ENCODE measurements around the gene C2orf68. TPM values are rescaled to one million over a fixed set of nuclear protein-coding genes. Genes with fewer than 3 reads are reported as not detected.

Gene C2orf68
- total RNA-seq, 1 donor from 2014 or later = 50.4 TPM

DNA sequence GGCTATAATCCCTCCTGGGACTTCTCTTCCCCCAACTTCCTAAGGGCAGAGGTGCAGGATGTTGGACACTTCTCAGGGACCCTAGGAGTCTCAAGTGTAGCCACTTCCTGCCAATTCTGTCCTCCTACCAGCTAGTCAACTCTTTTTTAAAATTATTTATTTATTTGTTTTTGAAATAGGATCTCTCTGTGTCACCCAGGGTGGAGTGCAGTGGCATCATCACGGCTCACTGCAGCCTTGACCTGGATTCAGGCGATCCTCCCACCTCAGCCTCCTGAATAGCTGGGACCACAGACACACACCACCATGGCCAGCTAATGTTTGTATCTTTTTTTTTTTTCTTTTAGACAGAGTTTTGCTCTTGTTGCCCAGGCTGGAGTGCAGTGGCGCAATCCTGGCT, 44.6 kb upstream of the C2orf68 start:
- Mint-ChIP-seq H3K27ac (ENCODE audit: unreplicated experiment) (no peak overlapping the region), H3K36me3 (ENCODE audit: low read depth) (peaks cover 7% of the 10 kb centered on the region), H3K4me3 (no peak overlapping the region), H3K9me3 (no peaks in the 10 kb centered on the region), H3K4me1 (no peaks in the 10 kb centered on the region), H3K27me3 (ENCODE audit: low read depth) (no peaks in the 10 kb centered on the region)
- TF ChIP-seq, protein P1, sequence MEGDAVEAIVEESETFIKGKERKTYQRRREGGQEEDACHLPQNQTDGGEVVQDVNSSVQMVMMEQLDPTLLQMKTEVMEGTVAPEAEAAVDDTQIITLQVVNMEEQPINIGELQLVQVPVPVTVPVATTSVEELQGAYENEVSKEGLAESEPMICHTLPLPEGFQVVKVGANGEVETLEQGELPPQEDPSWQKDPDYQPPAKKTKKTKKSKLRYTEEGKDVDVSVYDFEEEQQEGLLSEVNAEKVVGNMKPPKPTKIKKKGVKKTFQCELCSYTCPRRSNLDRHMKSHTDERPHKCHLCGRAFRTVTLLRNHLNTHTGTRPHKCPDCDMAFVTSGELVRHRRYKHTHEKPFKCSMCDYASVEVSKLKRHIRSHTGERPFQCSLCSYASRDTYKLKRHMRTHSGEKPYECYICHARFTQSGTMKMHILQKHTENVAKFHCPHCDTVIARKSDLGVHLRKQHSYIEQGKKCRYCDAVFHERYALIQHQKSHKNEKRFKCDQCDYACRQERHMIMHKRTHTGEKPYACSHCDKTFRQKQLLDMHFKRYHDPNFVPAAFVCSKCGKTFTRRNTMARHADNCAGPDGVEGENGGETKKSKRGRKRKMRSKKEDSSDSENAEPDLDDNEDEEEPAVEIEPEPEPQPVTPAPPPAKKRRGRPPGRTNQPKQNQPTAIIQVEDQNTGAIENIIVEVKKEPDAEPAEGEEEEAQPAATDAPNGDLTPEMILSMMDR (conservative IDR thresholded peaks at IDR 0.05) = no peak
- DNase-seq (ENCODE audit: low read depth, low spot score) = no peak

DNA sequence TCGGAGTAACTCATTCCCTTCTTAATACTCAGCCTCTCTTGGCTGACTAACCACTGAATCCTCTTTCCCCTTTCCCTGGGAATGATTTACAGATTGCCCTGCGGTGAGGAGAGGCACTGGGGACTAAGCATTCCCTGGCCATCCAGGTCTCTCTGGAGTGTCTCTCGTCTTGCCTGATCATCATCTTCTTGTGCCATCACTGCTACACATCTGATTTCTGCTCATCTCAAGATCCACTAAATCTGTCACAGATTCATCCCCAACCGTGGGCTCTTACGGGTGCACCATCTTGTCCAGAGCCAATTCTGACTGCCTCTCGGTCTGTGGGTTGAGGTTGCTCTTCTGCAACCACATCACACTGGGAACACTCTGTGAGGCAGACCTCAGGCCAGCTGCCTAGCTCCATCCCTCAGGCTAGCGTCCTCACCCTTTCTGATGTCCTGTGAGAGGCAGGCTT, 44.1 kb upstream of the C2orf68 start:
- Mint-ChIP-seq H3K36me3 (ENCODE audit: low read depth) (peaks cover 7% of the 10 kb centered on the region), H3K4me3 (no peak overlapping the region), H3K9me3 (no peaks in the 10 kb centered on the region), H3K4me1 (no peaks in the 10 kb centered on the region), H3K27me3 (ENCODE audit: low read depth) (no peaks in the 10 kb centered on the region), H3K27ac (ENCODE audit: unreplicated experiment) (no peak overlapping the region)
- no peak for DNase-seq (ENCODE audit: low read depth, low spot score)
- TF ChIP-seq, protein P1 (conservative IDR thresholded peaks at IDR 0.05) = no peak

DNA sequence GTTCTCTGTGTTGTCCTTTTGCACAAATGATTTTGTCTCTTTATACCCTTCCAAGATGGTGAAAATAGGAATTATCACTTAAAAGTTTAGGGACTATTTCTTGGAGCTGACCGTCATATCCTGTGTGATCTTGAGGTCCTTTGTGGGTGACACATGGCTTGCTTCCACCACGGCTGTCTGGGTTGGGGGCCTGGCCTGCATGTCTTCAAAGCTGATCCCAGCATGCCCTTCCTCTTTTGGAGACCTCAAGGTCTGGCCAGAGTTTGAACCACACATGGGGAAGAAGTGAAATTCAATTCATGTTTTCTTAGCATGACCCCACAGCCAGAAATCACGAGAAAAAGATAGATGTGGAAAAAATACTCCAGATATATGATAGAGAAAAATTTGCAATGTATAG, 42.1 kb upstream of the C2orf68 start:
- Mint-ChIP-seq H3K4me1 (no peaks in the 10 kb centered on the region), H3K4me3 (no peak overlapping the region), H3K9me3 (no peaks in the 10 kb centered on the region), H3K27me3 (ENCODE audit: low read depth) (no peaks in the 10 kb centered on the region), H3K27ac (ENCODE audit: unreplicated experiment) (no peak overlapping the region), H3K36me3 (ENCODE audit: low read depth) (peaks cover 14% of the 10 kb centered on the region)
- DNase-seq (ENCODE audit: low read depth, low spot score) = no peak
- TF ChIP-seq, protein P1 (conservative IDR thresholded peaks at IDR 0.05) = no peak

DNA sequence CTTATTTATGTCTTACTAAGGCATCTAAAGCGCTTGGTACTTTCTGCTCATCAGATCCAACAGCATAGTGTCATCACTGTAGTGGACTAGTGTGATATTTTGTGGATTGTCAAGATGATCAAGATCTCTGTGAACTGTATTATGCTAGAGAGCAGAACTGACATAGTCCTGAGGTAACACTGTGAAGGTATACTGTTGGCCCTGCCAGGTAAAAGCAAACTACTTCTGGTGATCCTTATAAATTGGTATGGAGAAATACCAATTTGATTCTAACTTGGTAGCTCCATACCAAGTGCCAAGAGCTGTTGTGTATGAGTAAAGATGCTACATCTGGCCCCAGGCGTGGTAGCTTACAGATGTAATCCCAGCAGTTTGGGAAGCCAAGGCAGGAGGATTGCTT, 40.2 kb upstream of the C2orf68 start:
- Mint-ChIP-seq H3K27ac (ENCODE audit: unreplicated experiment) (no peak overlapping the region), H3K4me1 (no peaks in the 10 kb centered on the region), H3K27me3 (ENCODE audit: low read depth) (no peaks in the 10 kb centered on the region), H3K36me3 (ENCODE audit: low read depth) (peaks cover 19% of the 10 kb centered on the region), H3K4me3 (no peak overlapping the region), H3K9me3 (no peaks in the 10 kb centered on the region)
- TF ChIP-seq, protein P1 (conservative IDR thresholded peaks at IDR 0.05) = no peak
- no peak for DNase-seq (ENCODE audit: low read depth, low spot score)

DNA sequence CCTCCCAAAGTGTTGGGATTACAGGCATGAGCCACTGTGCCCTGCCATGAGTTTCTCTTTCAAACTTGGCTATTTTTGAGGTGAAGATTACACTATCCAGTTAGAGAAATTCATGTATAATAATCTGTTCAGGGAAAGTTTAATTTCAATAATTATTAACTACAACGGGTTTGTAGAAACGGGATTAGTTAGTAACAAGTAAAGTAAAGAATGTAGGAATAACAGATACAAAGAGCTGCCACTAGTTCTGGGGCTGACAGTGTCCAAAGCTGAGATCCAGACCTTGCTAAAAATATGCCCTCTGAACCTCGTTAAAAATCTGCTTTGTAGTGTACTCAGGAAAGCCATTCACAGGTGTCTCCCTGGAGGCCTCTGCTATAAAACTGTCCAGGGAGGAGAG, 39.2 kb upstream of the C2orf68 start:
- no peaks in the 10 kb centered on the region for H3K27me3 Mint-ChIP-seq (ENCODE audit: low read depth)
- H3K27ac Mint-ChIP-seq (ENCODE audit: unreplicated experiment) = no peak overlapping the region
- TF ChIP-seq, protein P1 (conservative IDR thresholded peaks at IDR 0.05) = no peak
- no peaks in the 10 kb centered on the region for H3K4me1 Mint-ChIP-seq
- H3K4me3 Mint-ChIP-seq = no peak overlapping the region
- no peak for DNase-seq (ENCODE audit: low read depth, low spot score)
- H3K9me3 Mint-ChIP-seq = no peaks in the 10 kb centered on the region
- H3K36me3 Mint-ChIP-seq (ENCODE audit: low read depth) = peaks cover 17% of the 10 kb centered on the region

DNA sequence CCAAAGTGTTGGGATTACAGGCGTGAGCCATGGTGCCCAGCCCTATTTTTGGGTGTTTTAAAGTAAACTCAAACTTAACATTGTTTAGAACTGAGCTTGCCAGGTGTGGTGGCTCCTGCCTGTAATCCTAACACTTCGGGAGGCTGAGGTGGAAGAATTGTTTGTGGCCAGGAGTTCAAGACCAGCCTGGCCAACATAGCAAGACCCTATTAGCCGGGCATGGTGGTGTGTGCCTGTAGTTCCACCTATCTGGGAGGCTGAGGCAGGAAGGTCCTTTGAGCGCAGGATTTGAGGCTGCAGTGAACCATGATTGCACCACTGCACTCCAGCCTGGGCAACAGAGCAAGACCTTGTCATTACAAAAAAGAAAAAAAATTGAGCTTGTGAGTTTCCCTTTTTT, 38.6 kb upstream of the C2orf68 start:
- Mint-ChIP-seq H3K4me1 (no peaks in the 10 kb centered on the region), H3K36me3 (ENCODE audit: low read depth) (peaks cover 14% of the 10 kb centered on the region), H3K9me3 (no peaks in the 10 kb centered on the region), H3K27ac (ENCODE audit: unreplicated experiment) (no peak overlapping the region), H3K4me3 (no peak overlapping the region), H3K27me3 (ENCODE audit: low read depth) (no peaks in the 10 kb centered on the region)
- DNase-seq (ENCODE audit: low read depth, low spot score) = no peak
- TF ChIP-seq, protein P1 (conservative IDR thresholded peaks at IDR 0.05) = no peak
